GM18867 (cell line): ENCODE data around the gene SECTM1.

ENCODE experiments used
- ATAC-seq: cut with Tn5 transposase; IDR thresholded peaks from one replicate; pipeline ENCODE4 v1.9.1; 2021; ENCODE audit warnings: mild to moderate bottlenecking, moderate library complexity; ENCODE audit not compliant: unreplicated experiment

Gene SECTM1

DNA sequence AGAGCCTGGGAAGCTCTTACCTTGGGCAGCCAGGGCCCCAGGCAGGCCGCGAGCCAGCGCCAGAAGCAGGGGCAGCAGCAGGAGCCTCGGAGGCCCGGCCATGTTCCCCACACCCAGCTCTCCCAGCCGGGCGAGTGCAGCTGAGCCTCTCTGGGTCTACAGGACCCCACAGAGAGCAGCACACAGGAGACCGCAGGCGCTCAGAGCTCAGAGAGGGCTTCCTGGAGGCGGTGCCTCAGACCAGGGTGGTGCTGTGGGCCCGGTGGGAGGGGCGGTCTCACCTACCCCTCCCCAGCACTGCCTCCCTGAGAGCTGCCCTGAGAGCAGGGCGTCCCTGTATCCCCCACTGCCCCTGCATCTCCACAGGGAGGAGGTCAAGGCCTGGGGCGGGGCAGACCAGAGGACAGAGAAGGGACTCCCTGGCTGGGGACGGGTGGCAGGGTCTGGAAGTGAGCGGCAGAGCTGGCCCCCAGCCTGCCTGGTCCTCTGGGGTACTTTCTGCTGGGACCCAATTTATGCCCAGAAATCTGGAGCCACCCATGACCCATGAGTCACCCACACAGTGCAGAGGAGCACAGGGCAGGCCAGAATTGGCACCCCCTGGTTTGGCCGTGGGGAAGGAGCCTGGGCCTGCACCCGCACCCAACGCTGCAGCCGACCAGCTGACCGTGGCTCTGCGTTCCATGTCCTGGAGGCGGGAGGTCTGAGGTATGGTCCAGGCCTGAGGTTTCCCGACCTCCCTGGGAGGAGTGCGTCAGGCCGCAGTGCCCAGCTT is 16.0 kb downstream of the SECTM1 start, which contains the start of gene CD7:
Gene CD7 (minus strand): TSS at position 215 of the 775 bp plus-strand sequence. CDS start 113 bp downstream, at position 102.
- no peak for ATAC-seq

- no peak for ATAC-seq
Observed at GRCh38 chr17:82316651-82317393, 16.7 kb downstream of the SECTM1 start.

DNA sequence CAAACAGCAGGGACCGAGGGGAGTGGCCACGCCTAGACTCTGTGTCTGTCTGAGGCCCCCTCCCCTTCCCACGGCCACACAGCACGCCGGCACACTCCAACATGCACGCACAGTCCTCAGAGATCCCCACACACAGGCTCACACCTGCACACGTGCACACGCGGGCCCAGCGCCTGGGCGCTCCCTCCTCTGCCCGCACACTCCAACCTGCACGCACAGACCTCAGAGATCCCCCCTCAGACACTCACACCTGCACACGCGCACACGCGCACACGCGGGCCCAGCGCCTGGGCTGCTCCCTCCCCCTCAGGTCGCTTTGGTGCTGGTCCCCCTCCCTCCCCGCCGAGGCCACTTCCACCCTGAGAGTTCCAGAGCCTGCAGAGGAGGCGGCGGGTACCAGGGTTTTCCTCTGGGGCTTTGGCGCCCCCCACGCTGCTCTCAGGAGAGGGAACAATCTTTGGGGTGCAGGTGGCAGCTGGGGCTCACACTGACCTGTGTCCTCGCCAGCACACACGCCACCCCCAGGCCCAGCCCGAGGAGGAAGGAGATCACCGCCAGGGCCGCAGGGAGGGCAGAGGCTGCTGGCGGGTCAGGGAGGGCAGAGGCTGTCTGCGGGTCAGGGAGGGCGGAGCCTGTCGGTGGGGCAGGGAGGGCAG is 17.7 kb downstream of the SECTM1 start:
- ATAC-seq = no peak

GRCh38 chr17:82314727-82315605 is 18.6 kb downstream of the SECTM1 start:
- no peak for ATAC-seq

GRCh38 chr17:82314012-82314726 is 19.4 kb downstream of the SECTM1 start:
- ATAC-seq = no peak

GRCh38 chr17:82313195-82314011 is 20.2 kb downstream of the SECTM1 start:
- ATAC-seq = no peak

- no peak for ATAC-seq
Observed at GRCh38 chr17:82311971-82312370, 21.6 kb downstream of the SECTM1 start.

GRCh38 chr17:82310877-82311276 is 22.7 kb downstream of the SECTM1 start:
- no peak for ATAC-seq

GRCh38 chr17:82309656-82310570 is 23.7 kb downstream of the SECTM1 start:
- ATAC-seq = no peak

DNA sequence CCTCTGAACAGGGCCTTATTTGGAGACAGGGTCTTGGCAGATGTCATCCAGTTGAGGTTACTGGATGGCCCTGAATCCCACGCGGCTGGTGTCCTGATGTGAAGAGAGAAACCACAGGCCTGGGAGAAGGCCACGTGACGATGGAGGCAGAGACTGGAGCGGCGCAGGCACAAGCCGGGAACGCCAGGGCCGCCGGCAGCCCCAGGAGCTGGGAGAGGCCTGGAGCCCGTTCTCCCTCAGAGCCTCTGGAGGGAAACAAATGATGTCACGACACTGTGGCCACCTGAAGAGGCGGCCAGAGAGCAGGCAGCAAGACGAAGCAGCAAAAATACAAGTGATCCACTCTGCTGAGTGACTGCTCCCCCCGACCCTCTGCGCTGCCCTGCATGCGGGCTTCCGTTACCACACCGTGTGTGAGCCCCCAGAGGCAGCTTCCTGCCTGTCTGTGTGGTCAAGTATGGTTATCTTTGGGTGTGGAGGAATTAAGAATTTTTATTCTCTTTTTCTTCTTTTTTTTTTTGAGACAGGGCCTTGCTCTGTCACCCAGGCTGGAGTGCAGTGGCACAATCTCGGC is 27.8 kb downstream of the SECTM1 start:
- ATAC-seq = no peak

DNA sequence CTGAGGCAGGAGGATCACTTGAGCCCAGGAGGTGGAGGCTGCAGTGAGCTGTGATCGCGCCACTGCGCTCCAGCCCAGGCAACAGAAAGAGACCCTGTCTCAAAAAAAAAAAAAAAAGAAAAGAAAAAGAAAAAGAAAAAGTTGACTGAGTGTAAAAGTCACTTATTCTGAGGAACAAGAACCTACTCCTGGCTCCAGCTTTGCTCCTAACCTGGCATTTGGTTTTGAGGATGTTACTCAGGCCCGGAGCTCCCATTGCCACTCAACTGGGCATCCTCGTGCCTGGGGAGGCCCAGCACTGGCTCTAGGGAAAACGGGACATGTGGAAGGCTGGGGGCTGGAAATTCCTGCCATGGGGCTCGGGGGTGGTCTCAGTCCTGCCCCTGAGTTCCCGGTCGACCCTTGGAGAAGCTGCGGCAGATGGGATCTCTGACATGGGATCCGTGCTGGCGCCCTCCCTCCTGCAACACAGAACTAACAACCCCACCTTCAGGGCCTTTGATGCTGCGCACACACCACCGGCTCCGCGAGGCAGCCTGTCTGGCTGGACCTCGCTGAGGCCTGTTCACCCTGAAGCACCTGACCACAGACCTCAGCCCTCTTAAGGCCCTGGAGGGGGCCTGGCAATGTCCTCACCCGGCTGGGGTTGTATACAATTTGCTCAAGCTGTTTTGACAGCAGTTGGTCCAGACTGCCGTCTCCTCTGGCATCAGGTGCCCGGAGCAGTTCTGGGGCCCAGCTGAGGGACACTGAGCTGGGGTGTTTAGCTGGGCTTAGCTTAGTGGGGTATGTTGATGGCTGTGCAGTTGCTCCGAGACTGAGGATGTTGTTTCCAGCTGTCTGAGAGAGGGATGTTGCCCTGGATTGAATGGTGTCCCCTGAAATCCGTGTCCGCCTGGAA is 28.5 kb downstream of the SECTM1 start:
- ATAC-seq = no peak

DNA sequence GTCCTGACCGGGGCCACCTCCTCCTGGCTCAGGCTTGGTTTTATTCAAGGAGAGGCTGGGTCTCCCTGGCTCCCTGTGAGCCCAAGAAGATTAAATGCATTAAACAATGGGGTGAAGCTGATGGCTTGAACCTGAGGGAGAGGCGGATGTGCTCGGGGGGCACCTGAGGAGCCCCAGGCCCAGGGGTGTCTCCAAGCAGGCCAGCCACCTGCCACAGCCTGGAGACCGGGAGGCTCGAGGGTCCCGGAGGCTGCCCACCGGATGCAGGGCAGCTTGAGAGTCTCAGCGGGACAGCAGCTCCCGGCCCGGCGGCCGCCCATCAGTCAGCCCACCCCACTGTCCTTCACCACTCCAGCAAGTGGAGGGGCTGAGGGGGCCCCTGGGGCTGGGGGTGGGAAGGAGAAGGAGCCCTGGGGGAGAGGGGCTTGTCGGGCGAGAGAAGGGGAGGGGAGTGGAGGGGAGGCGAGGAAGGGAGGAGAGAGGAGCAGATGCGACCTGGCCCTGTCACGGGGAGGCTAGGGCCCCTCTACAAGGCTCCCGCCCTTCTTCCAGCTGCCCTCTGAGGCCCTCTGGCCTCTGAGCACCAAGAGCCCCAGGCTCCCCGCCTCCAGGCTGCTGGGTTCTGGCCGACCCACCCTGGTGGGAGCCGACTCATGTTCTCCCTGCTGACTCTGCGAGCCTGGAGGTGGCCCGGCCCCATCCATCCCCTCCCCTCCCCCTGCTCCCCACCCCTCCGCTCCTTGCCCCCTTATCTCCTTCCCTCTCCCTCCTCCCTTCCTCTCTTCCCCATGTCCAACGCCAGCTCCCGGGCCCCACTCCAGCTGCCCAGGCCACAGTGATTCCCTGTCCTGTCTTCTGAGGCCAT is 29.4 kb downstream of the SECTM1 start:
- ATAC-seq = no peak

DNA sequence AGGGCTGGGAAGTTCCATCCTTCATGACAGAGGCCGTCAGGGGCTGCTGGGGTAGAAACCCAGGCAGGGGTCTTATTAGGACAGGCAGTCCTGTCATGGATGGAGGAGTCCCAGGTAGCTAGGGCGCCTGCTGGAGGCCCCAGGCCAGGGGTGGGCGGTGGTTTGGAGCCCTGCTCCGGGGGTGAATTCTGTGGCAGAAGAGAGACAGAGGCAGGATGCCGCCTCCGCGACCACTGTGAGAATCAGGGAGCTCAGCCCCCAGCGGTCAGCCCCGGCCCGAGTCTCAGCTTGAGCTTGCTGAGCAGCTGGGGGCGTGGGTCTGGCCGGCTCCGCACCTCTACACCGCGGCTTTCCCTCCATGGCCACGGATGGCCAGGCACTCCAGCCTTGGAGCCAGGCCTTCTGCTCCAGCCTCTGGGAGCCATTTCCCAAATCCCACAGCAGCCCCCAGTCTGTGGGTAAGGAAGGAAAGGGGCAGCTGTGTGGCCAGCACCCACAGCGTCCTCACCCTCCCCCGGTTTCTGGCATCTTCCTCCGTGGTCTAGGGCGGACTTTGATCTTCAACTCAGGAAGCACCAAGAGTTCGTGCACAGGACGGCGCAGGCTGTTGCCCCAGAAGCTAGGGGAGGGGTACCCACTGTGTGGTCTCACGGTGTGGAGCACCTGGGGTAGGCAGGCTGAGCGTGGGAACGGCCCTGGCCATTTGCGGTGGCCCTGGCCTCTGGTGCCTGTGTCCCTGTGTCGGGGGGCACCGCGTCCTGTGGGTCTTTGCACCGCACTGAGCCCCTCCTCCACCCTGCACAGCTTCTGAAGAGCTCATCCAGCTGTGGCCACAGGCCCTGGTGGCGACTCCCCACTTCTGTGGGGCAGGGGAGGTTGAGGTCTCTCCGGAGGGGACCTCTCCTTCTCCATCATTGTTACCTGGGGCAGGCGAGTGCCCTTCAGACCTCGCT is 30.3 kb downstream of the SECTM1 start:
- no peak for ATAC-seq

GRCh38 chr17:82302568-82302963 is 31.0 kb downstream of the SECTM1 start:
- no peak for ATAC-seq
